Lower leg skin (tissue), 4 donors: ENCODE measurements around the gene CNBP. TPM values are rescaled to one million over a fixed set of nuclear protein-coding genes. Genes with fewer than 3 reads are reported as not detected.

Experiments
- DNase-seq, 2 donors: peaks; one replicate each; pipeline ENCODE4 v3.0.0-alpha.2; 2019; ENCODE audit warnings: low spot score in 2 of 2
- H3K4me3 ChIP-seq: fragments of 200-600 bp; sonication (generic); 2 replicates; pipeline ENCODE4 v1.5.1; 2017; ENCODE audit warnings: mild to moderate bottlenecking, low read depth; ENCODE audit not compliant: poor library complexity, severe bottlenecking
- CTCF ChIP-seq, 3 donors: fragments of 450-650 bp; IDR thresholded peaks; one replicate each; pipeline ENCODE4 v1.5.1; 2016; ENCODE audit warnings: antibody characterized with exemption in 3 of 3, mild to moderate bottlenecking in 3 of 3, moderate library complexity in 2 of 3
- POLR2A ChIP-seq, 2 donors: fragments of 450-650 bp; IDR thresholded peaks; one replicate each; pipeline ENCODE4 v1.6.1; 2016 to 2017; ENCODE audit warnings: antibody characterized with exemption in 2 of 2, mild to moderate bottlenecking in 1 of 2, moderate library complexity in 1 of 2
- WGBS, 2 donors: methylation state at CpG; one replicate each; pipeline ENCODE4 v1.1.5; 2018; 5-methylcytosine and 5-hydroxymethylcytosine counted together
- intact Hi-C: fragments of 100-400 bp; cut with DNase I; formaldehyde crosslinking; loops from one replicate; pipeline ENCODE4 v1.15.0; 2023; ENCODE audit warnings: low total_unique reads
- total RNA-seq, 4 donors: library from RNA; depleted of rRNA; stranded (reverse); fragments of >200 nt; gene quantifications; one replicate each; pipeline ENCODE4 v1.1.0, GENCODE V29; 2016

The CNBP gene
- total RNA-seq, 4 donors from 2014 or later: 425 to 625 (median 493) TPM

DNA sequence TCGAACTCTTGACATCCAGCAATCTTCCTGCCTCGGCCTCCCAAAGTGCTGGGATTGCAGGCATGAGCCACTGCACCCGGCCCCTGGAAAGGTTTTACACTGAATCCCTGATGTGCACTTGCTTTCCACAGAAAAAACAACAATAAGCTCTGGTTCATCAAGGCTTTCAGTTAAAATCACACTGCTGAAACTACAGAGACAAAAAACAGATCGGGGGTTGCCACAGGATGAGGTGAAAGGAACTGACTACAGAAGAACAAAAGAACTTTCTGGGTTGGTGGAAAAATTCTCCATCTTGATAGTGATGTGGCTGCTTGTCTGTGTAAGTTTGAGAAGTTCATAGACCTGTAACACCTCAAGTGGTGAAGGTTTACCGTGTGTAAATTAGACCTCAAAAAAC, 65.0 kb downstream of the CNBP start:
- TF ChIP-seq CTCF (IDR thresholded peaks at IDR 0.05) (no peak), POLR2A (IDR thresholded peaks at IDR 0.05) (no peak)
- intact Hi-C loops: no loop called here
- WGBS, 2 donors: 83 to 89% methylated on average over 5 of the region's 5 CpGs
- no peak for DNase-seq
- no peak overlapping the region for H3K4me3 ChIP-seq

Other genes starting within 250 kb of the CNBP start
- gene CFAP92, start 189.8 kb downstream of the CNBP start, total RNA-seq: under 1 TPM; 0.19 to 0.59 (median 0.25) TPM
- 1 to 10 TPM in 3 of 4 donors, under 1 TPM in 1; 0.80 to 3.0 (median 2.2) TPM for gene EFCC1, start 182.6 kb downstream of the CNBP start, total RNA-seq
- not detected for gene GP9, start 123.1 kb downstream of the CNBP start, total RNA-seq
- gene RAB43, start 62.1 kb downstream of the CNBP start, total RNA-seq: 10 to 100 TPM in 3 of 4 donors, 1 to 10 TPM in 1; 5.4 to 12.1 (median 11.2) TPM
- 10 to 100 TPM; 15.5 to 22.8 (median 18.1) TPM for gene ISY1, start 22.8 kb downstream of the CNBP start, total RNA-seq
- 10 to 100 TPM; 69.2 to 95.2 (median 79.8) TPM for gene COPG1, start 65.7 kb upstream of the CNBP start, total RNA-seq
- 10 to 100 TPM; 25.2 to 34.9 (median 34.4) TPM for gene HMCES, start 95.0 kb upstream of the CNBP start, total RNA-seq
- gene EFCAB12, start 244.7 kb upstream of the CNBP start, total RNA-seq: not detected